T47D (cell line): ENCODE measurements around the gene DCLK2.

Experiments
- DNase-seq, 2 experiments: peaks; one replicate each; pipeline versions ENCODE4 v3.0.0 to v3.0.0-alpha.2; 2011 to 2012; ENCODE audit warnings: low read depth in 1 of 2, low spot score in 1 of 2
- JUND ChIP-seq: IDR thresholded peaks from 2 replicates; pipeline ENCODE4 v1.6.1; 2012; ENCODE audit warnings: low read depth
- in situ Hi-C: cut with HindIII; loops from 2 replicates; pipeline ENCODE4 v1.10.0; 2016; ENCODE audit warnings: low sequenced_read_pairs, low pct_unique_long_range_greater_than_20kb

The DCLK2 gene

DNA sequence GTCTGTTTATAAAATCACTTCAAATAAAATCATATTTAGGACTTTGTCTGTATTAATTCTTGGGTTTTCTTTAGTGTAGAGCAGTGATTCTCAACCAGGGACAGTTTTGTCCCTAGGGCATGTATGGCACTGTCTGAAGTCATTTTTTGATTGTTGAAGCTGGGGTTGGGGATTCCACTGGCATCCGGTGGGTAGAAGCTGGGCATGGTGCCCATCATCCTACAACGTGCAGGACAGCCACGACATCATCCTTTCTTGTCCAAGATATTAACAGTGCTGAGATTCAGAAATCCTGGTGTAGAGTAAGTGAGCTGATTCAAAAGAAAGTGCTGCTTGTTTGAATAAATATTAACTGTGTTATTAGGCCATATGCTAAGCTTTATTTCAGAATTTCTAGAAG lies 28.6 kb downstream of the DCLK2 start:
- no peak for TF ChIP-seq JUND
- no peak for DNase-seq
- in situ Hi-C loops, result no loop called here

DNA sequence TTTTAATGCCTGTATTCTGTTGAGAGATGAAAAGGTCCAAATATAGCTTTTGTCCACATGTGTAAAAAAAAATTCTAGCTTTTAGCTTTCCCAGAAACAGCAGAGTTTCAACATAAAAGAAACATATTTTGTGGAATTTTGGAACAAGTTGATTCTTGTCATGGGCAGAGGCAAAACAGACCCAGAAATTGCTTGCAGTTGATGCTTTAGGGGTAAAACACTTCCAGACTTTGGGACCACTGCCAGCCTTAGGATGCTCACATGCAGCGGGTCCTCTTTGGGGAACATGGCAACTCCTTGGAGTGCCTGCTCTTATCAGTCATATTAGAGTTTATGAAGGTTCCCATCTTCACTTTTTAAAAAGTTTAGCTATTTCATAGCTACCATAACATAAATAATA lies 30.4 kb downstream of the DCLK2 start:
- in situ Hi-C loops, result no loop called here
- no peak for TF ChIP-seq JUND
- DNase-seq, result no peak

DNA sequence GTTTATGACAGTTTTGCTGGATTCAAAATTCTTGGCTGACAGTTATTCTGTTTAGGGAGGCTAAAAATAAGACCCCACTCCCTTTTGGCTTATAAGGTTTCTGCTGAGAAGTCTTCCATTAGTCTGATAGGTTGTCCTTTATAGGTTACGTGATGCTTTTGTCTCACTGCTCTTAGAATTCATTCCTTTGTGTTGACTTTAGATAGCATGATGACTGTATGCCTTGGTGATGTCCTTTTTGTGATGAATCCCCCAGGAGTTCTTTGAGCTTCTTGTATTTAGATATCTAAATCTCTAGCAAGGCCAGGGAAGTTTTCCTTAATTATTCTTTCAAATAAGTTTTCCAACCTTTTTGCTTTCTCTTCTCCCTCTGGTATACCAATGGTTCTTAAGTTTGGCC lies 36.4 kb downstream of the DCLK2 start:
- no peak for TF ChIP-seq JUND
- no peak for DNase-seq
- in situ Hi-C loops, result no loop called here

DNA sequence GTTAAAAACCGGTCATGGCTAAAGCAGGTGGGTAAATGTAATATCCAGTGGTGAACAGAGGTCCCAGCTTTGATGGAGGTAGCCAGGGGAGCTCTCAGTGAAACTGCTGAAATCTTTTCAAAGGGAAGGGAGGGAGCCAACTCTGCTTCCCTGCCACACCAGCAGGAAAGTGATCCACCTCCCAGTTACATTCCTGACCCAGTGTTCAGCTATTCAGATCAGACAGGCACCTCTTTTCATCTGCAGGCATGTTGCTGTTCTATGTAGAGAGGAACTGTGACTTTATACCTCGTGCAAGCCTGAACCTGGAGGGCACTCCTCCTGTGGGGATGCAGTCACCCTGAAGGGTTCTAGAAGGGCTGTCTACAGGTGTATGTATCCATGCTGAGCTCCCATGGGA lies 37.6 kb downstream of the DCLK2 start:
- in situ Hi-C loops, result no loop called here
- no peak for TF ChIP-seq JUND
- no peak for DNase-seq

DNA sequence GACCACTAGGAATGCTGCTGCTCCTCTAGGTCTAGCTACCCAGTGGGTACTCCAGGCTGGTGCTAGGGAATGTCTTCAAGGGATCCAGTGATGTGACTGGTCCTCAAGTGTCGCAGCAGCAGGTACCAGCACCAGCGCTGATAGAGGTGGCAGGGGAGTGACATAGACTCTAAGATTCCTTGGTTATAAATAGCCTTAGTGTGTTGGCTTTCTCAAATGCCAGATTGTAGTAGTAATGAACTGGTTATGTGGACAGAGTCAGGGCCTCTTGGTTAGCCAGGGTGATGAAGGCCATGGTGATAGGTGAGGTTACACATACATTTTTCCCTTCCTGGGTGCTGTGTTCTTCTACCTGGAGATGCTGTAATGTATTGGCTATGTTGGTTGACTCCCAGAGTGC lies 38.3 kb downstream of the DCLK2 start:
- TF ChIP-seq JUND, result no peak
- in situ Hi-C loops, result no loop called here
- no peak for DNase-seq

DNA sequence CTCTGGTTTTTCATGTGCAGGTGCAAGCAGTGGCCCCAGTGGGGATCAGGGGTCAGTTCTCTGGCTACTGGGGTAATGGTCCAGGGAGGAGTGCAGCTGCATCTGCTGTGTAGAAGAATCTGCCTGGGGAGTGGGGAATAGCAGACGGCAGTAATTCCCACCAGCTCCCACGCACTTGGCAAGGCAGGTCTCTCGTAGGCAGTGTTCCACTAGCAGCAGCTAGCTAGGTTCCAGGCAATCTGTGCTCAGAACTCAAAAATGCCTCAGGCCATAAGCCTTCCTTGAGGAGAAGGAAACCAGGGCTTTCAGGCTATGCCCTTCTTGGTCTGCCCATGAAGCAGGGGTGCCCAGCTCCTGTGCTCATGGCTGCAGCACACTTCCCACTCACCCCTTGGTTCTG lies 38.8 kb downstream of the DCLK2 start:
- no peak for DNase-seq
- TF ChIP-seq JUND, result no peak
- in situ Hi-C loops, result no loop called here

DNA sequence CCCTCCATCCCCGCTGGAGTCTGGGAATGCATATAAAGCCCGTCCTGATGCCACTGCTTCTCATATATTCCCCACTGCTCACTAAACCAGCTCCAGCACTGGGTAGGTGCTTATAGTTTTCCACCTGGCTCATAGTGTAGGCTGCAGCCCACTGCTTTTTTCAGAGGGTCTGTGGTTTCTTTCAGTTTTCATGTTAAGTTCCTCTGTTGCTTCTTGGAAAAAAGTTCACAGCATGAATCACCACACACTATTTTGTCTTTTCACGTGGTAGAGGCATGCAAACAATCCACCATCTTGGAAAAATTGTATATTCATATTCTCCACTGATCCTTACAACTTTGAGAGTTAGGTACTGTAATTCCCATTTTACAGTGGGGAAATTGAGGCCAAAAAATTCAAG lies 39.4 kb downstream of the DCLK2 start:
- DNase-seq, result no peak
- in situ Hi-C loops, result no loop called here
- no peak for TF ChIP-seq JUND

DNA sequence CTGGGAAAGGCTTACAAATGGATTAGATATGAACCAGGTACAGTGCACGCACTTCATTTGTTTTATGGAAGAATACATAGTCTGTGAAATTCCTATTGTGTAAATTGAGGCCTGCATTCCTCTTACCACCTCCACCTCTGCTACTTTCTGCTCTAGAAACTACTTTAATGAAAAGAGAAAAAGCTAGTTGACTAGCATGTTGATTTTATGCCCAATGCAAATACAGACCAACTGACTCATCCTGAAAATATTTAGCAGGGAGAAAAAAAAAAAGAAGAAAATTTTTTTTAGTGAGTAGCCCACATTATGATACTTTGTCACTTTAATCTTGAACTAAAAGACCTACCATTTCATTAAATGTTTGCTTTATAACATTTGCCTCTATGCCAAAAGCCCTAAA lies 41.2 kb downstream of the DCLK2 start:
- in situ Hi-C loops, result no loop called here
- no peak for TF ChIP-seq JUND
- peak in 1 of 2 experiments; percentile 16 for DNase-seq

DNA sequence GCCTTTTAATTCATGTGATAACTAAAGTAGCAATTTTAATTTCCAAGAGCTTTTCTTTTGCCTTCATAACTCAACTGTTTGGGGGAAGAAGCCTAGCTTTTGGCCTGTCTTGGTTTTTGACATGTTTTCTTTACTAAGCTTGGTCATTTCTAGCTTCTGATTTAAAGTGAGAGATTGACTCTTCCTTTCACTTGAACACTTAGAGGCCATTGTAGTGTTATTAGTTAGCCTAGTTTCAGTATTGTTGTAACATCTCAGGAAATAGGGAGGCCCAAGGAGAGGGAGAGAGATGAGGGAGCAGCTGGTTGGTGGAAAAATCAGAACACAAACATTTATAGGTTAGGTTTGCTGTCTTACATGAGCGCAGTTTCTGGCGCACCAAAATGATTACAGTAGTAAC lies 44.8 kb downstream of the DCLK2 start:
- in situ Hi-C loops, result no loop called here
- TF ChIP-seq JUND, result no peak

DNA sequence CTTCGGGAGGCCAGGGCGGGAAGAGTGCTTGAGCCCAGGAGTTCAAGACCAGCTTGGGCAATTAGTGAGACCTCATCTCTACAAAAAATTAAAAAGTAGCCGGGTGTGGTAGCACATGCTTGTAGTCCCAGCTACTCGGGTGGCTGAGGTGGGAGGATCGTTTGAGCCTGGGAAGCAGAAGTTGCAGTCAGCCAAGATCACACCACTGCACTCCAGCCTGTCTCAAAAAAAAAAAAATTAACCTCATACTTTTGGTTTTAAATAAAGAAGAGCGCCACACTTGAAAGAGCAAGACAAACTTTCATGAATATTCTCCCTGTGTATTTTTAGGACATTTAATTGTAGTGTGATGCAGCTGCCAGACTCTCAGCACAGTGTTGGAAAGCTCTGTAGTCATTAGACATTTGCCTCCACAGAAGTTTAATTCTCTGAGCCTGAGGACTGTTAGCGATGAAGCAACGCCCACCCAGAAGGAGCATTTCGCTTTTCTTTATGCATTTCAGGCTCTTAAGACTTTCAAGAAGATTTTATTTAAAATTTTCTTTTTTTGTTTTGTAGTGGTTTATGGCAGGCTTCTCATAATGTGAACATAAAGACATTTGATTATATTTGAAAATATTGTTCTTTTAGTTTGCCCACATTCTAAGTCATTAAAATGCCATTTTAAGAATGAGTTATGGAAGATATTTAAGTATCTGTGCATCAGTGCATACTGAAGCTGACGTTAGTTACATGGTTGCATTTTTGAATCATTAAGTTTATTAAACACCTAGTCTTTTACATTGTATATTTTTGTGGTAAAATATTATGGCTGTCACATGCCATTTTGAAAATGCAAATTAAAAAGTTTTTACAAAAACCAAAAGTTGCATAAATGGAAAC lies 45.8 kb downstream of the DCLK2 start:
- DNase-seq, result no peak
- in situ Hi-C loops, result no loop called here

More for the DNA sequence above, 44.8 kb downstream of the DCLK2 start:
- no peak for DNase-seq

DNA sequence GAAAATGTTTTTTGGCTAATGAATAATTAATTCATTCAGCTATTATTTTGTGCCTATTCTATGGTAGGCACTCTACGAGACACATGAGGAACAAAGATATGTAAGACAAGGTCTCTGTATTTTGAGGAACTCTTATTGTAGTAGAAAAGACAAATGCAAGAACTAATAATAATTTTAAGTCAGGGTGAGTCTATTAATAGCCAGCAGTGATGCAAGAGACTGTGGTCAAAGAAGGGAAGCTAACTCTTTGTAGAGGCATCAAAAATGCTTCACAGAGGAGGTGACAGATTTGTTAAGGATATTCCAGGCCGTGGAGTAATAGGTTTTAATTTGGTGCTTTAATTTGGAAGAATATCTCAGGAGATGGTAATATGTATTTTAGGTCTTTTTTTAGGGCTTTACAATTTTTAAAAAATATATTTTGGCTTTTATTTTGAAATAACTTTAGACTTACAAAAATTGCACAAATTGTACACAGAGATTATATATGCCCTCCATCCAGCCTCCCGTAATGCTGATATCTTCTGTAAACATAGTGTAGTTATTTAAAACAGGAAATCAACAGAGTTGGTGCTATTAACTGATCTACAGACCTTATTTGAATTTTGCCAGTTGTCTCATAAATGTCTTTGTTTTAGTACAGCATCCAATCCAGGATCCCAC lies 48.1 kb downstream of the DCLK2 start:
- DNase-seq, result no peak

More for the DNA sequence above, 45.8 kb downstream of the DCLK2 start:
- no peak for TF ChIP-seq JUND

DNA sequence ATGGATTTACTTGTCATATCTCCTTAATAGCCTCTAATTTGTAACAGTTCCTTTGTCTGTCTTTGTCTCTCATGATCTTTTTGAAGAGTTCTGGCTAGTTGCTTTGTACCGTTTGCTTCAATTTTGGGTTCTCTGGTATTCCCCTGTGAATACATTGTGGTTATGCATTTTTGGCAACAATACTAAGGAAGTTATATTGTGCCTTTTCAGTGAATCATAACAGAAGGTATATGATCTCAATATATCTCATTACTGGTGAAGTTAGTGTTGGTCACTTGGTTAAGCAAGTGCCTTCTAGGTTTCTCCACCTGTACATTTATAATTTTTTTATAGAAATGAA lies 48.6 kb downstream of the DCLK2 start:
- DNase-seq, result no peak
- in situ Hi-C loops, result no loop called here
- TF ChIP-seq JUND, result no peak

More for the DNA sequence above, 48.1 kb downstream of the DCLK2 start:
- TF ChIP-seq JUND, result no peak
- in situ Hi-C loops, result no loop called here

DNA sequence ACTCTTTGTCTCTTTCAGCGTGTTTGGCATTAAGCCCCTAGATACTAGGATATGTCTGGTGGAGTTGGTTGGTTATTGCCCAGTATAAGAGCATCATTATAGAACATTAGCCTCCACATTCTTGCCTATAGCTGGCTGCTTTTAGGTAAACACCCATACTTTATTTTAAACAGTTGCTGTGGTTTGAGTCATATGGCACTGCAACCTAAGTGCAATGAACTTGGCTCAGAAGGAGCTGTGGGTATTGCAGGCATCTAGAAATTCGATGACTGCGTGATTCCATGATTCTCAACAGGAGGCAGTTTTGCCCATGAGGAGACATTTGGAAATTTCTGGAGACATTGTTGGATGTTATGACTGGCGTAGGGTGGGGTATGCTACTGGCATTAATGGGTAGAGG lies 49.5 kb downstream of the DCLK2 start:
- in situ Hi-C loops, result no loop called here
- TF ChIP-seq JUND, result no peak
- DNase-seq, result no peak
